ENCODE measurements around the gene MIA. TPM values are rescaled to one million over a fixed set of nuclear protein-coding genes. Genes with fewer than 3 reads are reported as not detected.
"Not testable (repeated sequence)": the region's sequence is repeated elsewhere in the genome, so short reads cannot be mapped to it uniquely, and the experiment has no call there.

MIA gene
- total RNA-seq, 1 experiment from 2014 or later: not detected

GRCh38 chr19:40780582-40780981 is 5.3 kb downstream of the MIA start:
- DNase-seq (ENCODE audit: low read depth): no peak

GRCh38 chr19:40781140-40781539 is 5.8 kb downstream of the MIA start:
- DNase-seq (ENCODE audit: low read depth): no peak

- no peak for DNase-seq (ENCODE audit: low read depth)
Measured at GRCh38 chr19:40783711-40784110, 8.4 kb downstream of the MIA start.

GRCh38 chr19:40784146-40784545 is 8.8 kb downstream of the MIA start:
- not testable (repeated sequence) for DNase-seq (ENCODE audit: low read depth)

GRCh38 chr19:40785526-40785925 is 10.2 kb downstream of the MIA start:
- no peak for DNase-seq (ENCODE audit: low read depth)

- DNase-seq (ENCODE audit: low read depth): no peak
Measured at GRCh38 chr19:40786060-40787037, 11.0 kb downstream of the MIA start.

GRCh38 chr19:40791349-40791748 is 16.0 kb downstream of the MIA start:
- no peak for DNase-seq (ENCODE audit: low read depth)

- no peak for DNase-seq (ENCODE audit: low read depth)
Measured at GRCh38 chr19:40791996-40792395, 16.7 kb downstream of the MIA start.

- no peak for DNase-seq (ENCODE audit: low read depth)
Measured at GRCh38 chr19:40797166-40797962, 22.0 kb downstream of the MIA start.

- DNase-seq (ENCODE audit: low read depth): peak; percentile 79
Measured at GRCh38 chr19:40797963-40798682, 22.8 kb downstream of the MIA start.

- peak; percentile 100 for DNase-seq (ENCODE audit: low read depth)
Measured at GRCh38 chr19:40798683-40799557, 23.6 kb downstream of the MIA start, which contains the start of gene EGLN2. Gene EGLN2, plus strand, starts transcription at chr19:40799191. Its CDS starts 1,382 bp downstream, at chr19:40800573.

GRCh38 chr19:40799558-40800338 is 24.4 kb downstream of the MIA start:
- peak; percentile 29 for DNase-seq (ENCODE audit: low read depth)

GRCh38 chr19:40800339-40800996 is 25.1 kb downstream of the MIA start:
- DNase-seq (ENCODE audit: low read depth): no peak

GRCh38 chr19:40800997-40801377 is 25.7 kb downstream of the MIA start:
- no peak for DNase-seq (ENCODE audit: low read depth)

GRCh38 chr19:40801426-40802299 is 26.3 kb downstream of the MIA start:
- no peak for DNase-seq (ENCODE audit: low read depth)

GRCh38 chr19:40802300-40803169 is 27.2 kb downstream of the MIA start:
- no peak for DNase-seq (ENCODE audit: low read depth)

- no peak for DNase-seq (ENCODE audit: low read depth)
Measured at GRCh38 chr19:40803170-40803856, 28.0 kb downstream of the MIA start.
